CD4-positive, alpha-beta T cell (primary cell): ENCODE results near the gene SYNGAP1. TPM values are rescaled to one million over a fixed set of nuclear protein-coding genes. Genes with fewer than 3 reads are reported as not detected.

ENCODE experiments used
- ATAC-seq: fragments of 200-7000 bp; cut with Tn5 transposase; one replicate; pipeline ENCODE4 v1.10.0; 2022; ENCODE audit warnings: mild to moderate bottlenecking; ENCODE audit not compliant: poor library complexity
- CTCF ChIA-PET: fragments of 350-600 bp; sonication (Branson Sonifier 250); formaldehyde crosslinking; loops from one replicate; lab custom pipeline; 2021; ENCODE audit warnings: antibody characterized with exemption, inconsistent platforms; lab: Charles Lee
- POLR2A ChIA-PET: fragments of 350-600 bp; sonication (Branson Sonifier 250); formaldehyde crosslinking; loops from one replicate; lab custom pipeline; 2021; ENCODE audit warnings: antibody characterized with exemption, inconsistent platforms; lab: Charles Lee
- DNase-seq, 14 experiments: peaks; one replicate each; pipeline ENCODE4 v3.0.0-alpha.2; 2013 to 2020; ENCODE audit warnings: mixed read lengths in 2 of 14
- H3K27ac ChIP-seq, 2 donors: one replicate each; pipeline versions ENCODE4 v1.5.1 to v1.7.0; 2013; ENCODE audit warnings: low read length in 2 of 2, low read depth in 1 of 2, mild to moderate bottlenecking in 1 of 2
- H3K27me3 ChIP-seq, 2 experiments: 1 replicate in 1 of 2; 2 replicates in 1 of 2; pipeline versions ENCODE4 v1.6.1 to v1.7.0; 2013; ENCODE audit warnings: low read length in 2 of 2, control low read depth in 1 of 2, mild to moderate bottlenecking in 1 of 2, moderate library complexity in 1 of 2; ENCODE audit not compliant: insufficient read depth in 2 of 2, control insufficient read depth in 1 of 2
- H3K36me3 ChIP-seq: one replicate; pipeline ENCODE4 v1.6.1; 2013; ENCODE audit warnings: low read length, control low read depth; ENCODE audit not compliant: insufficient read depth
- H3K4me1 ChIP-seq: one replicate; pipeline ENCODE4 v1.6.1; 2013; ENCODE audit warnings: low read length, control low read depth; ENCODE audit not compliant: insufficient read depth
- H3K4me3 ChIP-seq: one replicate; pipeline ENCODE4 v1.5.1; 2013; ENCODE audit warnings: mild to moderate bottlenecking, low read length, moderate library complexity
- H3K9me3 ChIP-seq, 2 experiments: 1 replicate in 1 of 2; 2 replicates in 1 of 2; pipeline versions ENCODE4 v1.6.1 to v1.7.0; 2013; ENCODE audit warnings: low read length in 2 of 2, mild to moderate bottlenecking in 2 of 2, control low read depth in 1 of 2, moderate library complexity in 1 of 2; ENCODE audit not compliant: control insufficient read depth in 1 of 2, insufficient read depth in 1 of 2
- H3K27ac Mint-ChIP-seq: one replicate; pipeline ENCODE4 v1.8.0; 2020; ENCODE audit warnings: mixed read lengths
- H3K27me3 Mint-ChIP-seq: one replicate; pipeline ENCODE4 v1.8.0; 2021; ENCODE audit warnings: mixed read lengths
- H3K36me3 Mint-ChIP-seq: one replicate; pipeline ENCODE4 v1.8.0; 2021; ENCODE audit warnings: low read depth, mixed read lengths
- H3K4me1 Mint-ChIP-seq: one replicate; pipeline ENCODE4 v1.8.0; 2021; ENCODE audit warnings: low read depth, mixed read lengths
- H3K4me3 Mint-ChIP-seq: one replicate; pipeline ENCODE4 v1.8.0; 2020; ENCODE audit warnings: mild to moderate bottlenecking, mixed read lengths
- H3K9me3 Mint-ChIP-seq: one replicate; pipeline ENCODE4 v1.8.0; 2020; ENCODE audit warnings: mixed read lengths
- CTCF ChIP-seq: fragments of 200-600 bp; IDR thresholded peaks from one replicate; pipeline ENCODE4 v1.8.0; 2022; ENCODE audit warnings: antibody characterized with exemption, mild to moderate bottlenecking
- intact Hi-C, 2 experiments: fragments of 100-400 bp; cut with DNase I in 1 of 2; cut with micrococcal nuclease in 1 of 2; formaldehyde crosslinking; loops; one replicate each; pipeline versions ENCODE4 v1.15.1 to v1.9.0; 2023 to 2025; cut with DNase I, micrococcal nuclease
- total RNA-seq, 174 experiments: library from RNA in 2 of 174; stranded (reverse) in 2 of 174; gene quantifications; one replicate each; pipeline ENCODE4 v1.2.3 and lab custom pipeline; 2021 to 2026

SYNGAP1 gene
- total RNA-seq, 2 experiments from 2014 or later, result 62.4 to 63.8 TPM

GRCh38 chr6:33383427-33384185 is 36.3 kb upstream of the SYNGAP1 start:
- CTCF ChIA-PET, result interaction anchor here (0.7 kb wide), 1 partner anchor 56 kb away, joined by 4 read pairs; no protein-coding TSS in a partner anchor
- Mint-ChIP-seq H3K4me3 (no peak overlapping the region), H3K9me3 (no peaks in the 10 kb centered on the region), H3K36me3 (no peaks in the 10 kb centered on the region), H3K27ac (no peak overlapping the region), H3K27me3 (no peaks in the 10 kb centered on the region), H3K4me1 (no peaks in the 10 kb centered on the region)
- H3K9me3 ChIP-seq, result no peaks in the 10 kb centered on the region
- H3K4me1 ChIP-seq, result no peaks in the 10 kb centered on the region
- no peak overlapping the region for H3K27ac ChIP-seq
- no peaks in the 10 kb centered on the region for H3K36me3 ChIP-seq
- intact Hi-C loops, result no loop called here
- H3K4me3 ChIP-seq, result no peak overlapping the region
- POLR2A ChIA-PET, result no interaction called here
- no peak for TF ChIP-seq CTCF
- DNase-seq (no peak), ATAC-seq (no peak)
- no peaks in the 10 kb centered on the region for H3K27me3 ChIP-seq

- Histone ChIP-seq H3K9me3 (no peaks in the 10 kb centered on the region), H3K27ac (no peak overlapping the region), H3K4me1 (no peaks in the 10 kb centered on the region), H3K27me3 (no peaks in the 10 kb centered on the region), H3K36me3 (no peaks in the 10 kb centered on the region), H3K4me3 (no peak overlapping the region)
- no peak for TF ChIP-seq CTCF
- POLR2A ChIA-PET, result no interaction called here
- Mint-ChIP-seq H3K27me3 (no peaks in the 10 kb centered on the region), H3K27ac (no peak overlapping the region), H3K9me3 (no peaks in the 10 kb centered on the region), H3K36me3 (no peaks in the 10 kb centered on the region), H3K4me3 (no peak overlapping the region), H3K4me1 (no peaks in the 10 kb centered on the region)
- no peak for ATAC-seq
- CTCF ChIA-PET, result no interaction called here
- intact Hi-C loops, result no loop called here
- DNase-seq, result no peak
Measured at GRCh38 chr6:33384581-33385020, 35.3 kb upstream of the SYNGAP1 start.

GRCh38 chr6:33390173-33390572 is 29.7 kb upstream of the SYNGAP1 start:
- ChIA-PET CTCF (interaction anchor here (1.2 to 3.6 kb wide), 6 partner anchors 16 to 190 kb away, joined by 4 to 25 read pairs (median 7); partner anchors contain the start of genes BAK1, RPS18 and VPS52), POLR2A (interaction anchor here (1.3 to 2.0 kb wide), 7 partner anchors 28 to 101 kb away, joined by 3 to 27 read pairs (median 12); partner anchors contain the start of genes CUTA, PFDN6, WDR46 and ZBTB22)
- H3K4me3 Mint-ChIP-seq, result no peak overlapping the region
- H3K27me3 Mint-ChIP-seq, result no peaks in the 10 kb centered on the region
- ATAC-seq (no peak), DNase-seq (no peak)
- Histone ChIP-seq H3K4me3 (no peak overlapping the region), H3K36me3 (no peaks in the 10 kb centered on the region), H3K9me3 (no peaks in the 10 kb centered on the region), H3K27ac (peak overlapping the region; percentile 69 to 78), H3K27me3 (no peaks in the 10 kb centered on the region), H3K4me1 (peaks cover 25% of the 10 kb centered on the region)
- peak overlapping the region; percentile 91 for H3K27ac Mint-ChIP-seq
- H3K9me3 Mint-ChIP-seq, result no peaks in the 10 kb centered on the region
- no peaks in the 10 kb centered on the region for H3K36me3 Mint-ChIP-seq
- peaks cover 23% of the 10 kb centered on the region for H3K4me1 Mint-ChIP-seq
- no peak for TF ChIP-seq CTCF
- intact Hi-C loops, result loop anchor here (2.0 to 5.0 kb wide), 5 partner anchors 48 to 188 kb away; partner anchors contain the start of genes HSD17B8 (in 1 of the 2), RXRB (in 1 of the 2), SLC39A7 (in 1 of the 2) and ZBTB9 (in 1 of the 2)
